ENCODE data around the gene YOD1.
"Not testable (repeated sequence)": the region's sequence is repeated elsewhere in the genome, so short reads cannot be mapped to it uniquely, and the experiment has no call there.

Gene YOD1

GRCh38 chr1:207045453-207045852 lies 5.6 kb downstream of the YOD1 start:
- Histone ChIP-seq H4K20me1 (ENCODE audit: insufficient read depth, low read length) (no peaks in the 10 kb centered on the region; the same call in 1 of the 2 replicates), H3K9me2 (ENCODE audit: low read depth, low read length) (no peaks in the 10 kb centered on the region), H3K27me3 (ENCODE audit: insufficient read depth, low read length) (no peaks in the 10 kb centered on the region), H3K9me3 (ENCODE audit: low read length) (no peaks in the 10 kb centered on the region), H2AFZ (ENCODE audit: low read length) (no peak overlapping the region), H3K4me3 (ENCODE audit: low read depth, low read length, poor library complexity, severe bottlenecking) (no peak overlapping the region), H3K36me3 (ENCODE audit: insufficient read depth, low read length) (peaks cover 51% of the 10 kb centered on the region), H3K27ac (ENCODE audit: low read depth, low read length, poor library complexity, severe bottlenecking) (no peak overlapping the region), H3K4me1 (ENCODE audit: insufficient read depth, low read length, severe bottlenecking) (peaks cover 37% of the 10 kb centered on the region), H3K9ac (ENCODE audit: low read length) (no peak overlapping the region), H3F3A (ENCODE audit: insufficient read depth, low read length) (no peaks in the 10 kb centered on the region), H3K79me2 (ENCODE audit: insufficient read depth, low read length) (peaks cover 39% of the 10 kb centered on the region), H3K4me2 (ENCODE audit: low read length) (no peak overlapping the region)
- TF ChIP-seq CTCF (IDR thresholded peaks at IDR 0.05; ENCODE audit: low read length), result no peak
- TF ChIP-seq EZH2 (IDR thresholded peaks at IDR 0.05; ENCODE audit: borderline replicate concordance, low read length), result no peak

- not testable (repeated sequence) for H3K4me1 ChIP-seq (ENCODE audit: insufficient read depth, low read length, severe bottlenecking); H3K9me2 ChIP-seq (ENCODE audit: low read depth, low read length); H4K20me1 ChIP-seq (ENCODE audit: insufficient read depth, low read length); H3K4me2 ChIP-seq (ENCODE audit: low read length); H3K4me3 ChIP-seq (ENCODE audit: low read depth, low read length, poor library complexity, severe bottlenecking); H2AFZ ChIP-seq (ENCODE audit: low read length); H3K79me2 ChIP-seq (ENCODE audit: insufficient read depth, low read length); H3K27me3 ChIP-seq (ENCODE audit: insufficient read depth, low read length); H3K9me3 ChIP-seq (ENCODE audit: low read length); H3K27ac ChIP-seq (ENCODE audit: low read depth, low read length, poor library complexity, severe bottlenecking); H3K9ac ChIP-seq (ENCODE audit: low read length); H3F3A ChIP-seq (ENCODE audit: insufficient read depth, low read length)
- H3K36me3 ChIP-seq (ENCODE audit: insufficient read depth, low read length), result peaks cover 19% of the 10 kb centered on the region
These were observed 9.6 kb downstream of the YOD1 start for GRCh38 chr1:207041397-207041796.

GRCh38 chr1:207040181-207040533 lies 10.9 kb downstream of the YOD1 start:
- H3K4me2 ChIP-seq (ENCODE audit: low read length), result no peak overlapping the region
- no peak overlapping the region for H3K4me3 ChIP-seq (ENCODE audit: low read depth, low read length, poor library complexity, severe bottlenecking)
- H2AFZ ChIP-seq (ENCODE audit: low read length), result no peak overlapping the region
- no peak overlapping the region for H3K27ac ChIP-seq (ENCODE audit: low read depth, low read length, poor library complexity, severe bottlenecking)
- H3K9me3 ChIP-seq (ENCODE audit: low read length), result no peaks in the 10 kb centered on the region
- no peaks in the 10 kb centered on the region for H3K4me1 ChIP-seq (ENCODE audit: insufficient read depth, low read length, severe bottlenecking)
- no peaks in the 10 kb centered on the region for H3K79me2 ChIP-seq (ENCODE audit: insufficient read depth, low read length)
- H3K9me2 ChIP-seq (ENCODE audit: low read depth, low read length), result no peaks in the 10 kb centered on the region
- no peaks in the 10 kb centered on the region for H4K20me1 ChIP-seq (ENCODE audit: insufficient read depth, low read length)
- no peaks in the 10 kb centered on the region for H3K27me3 ChIP-seq (ENCODE audit: insufficient read depth, low read length)
- TF ChIP-seq CTCF (IDR thresholded peaks at IDR 0.05; ENCODE audit: low read length) (no peak), EZH2 (IDR thresholded peaks at IDR 0.05; ENCODE audit: borderline replicate concordance, low read length) (no peak)
- peaks cover 6% of the 10 kb centered on the region; the same call in 1 of the 2 replicates for H3K36me3 ChIP-seq (ENCODE audit: insufficient read depth, low read length)
- no peak overlapping the region for H3K9ac ChIP-seq (ENCODE audit: low read length)
- no peaks in the 10 kb centered on the region for H3F3A ChIP-seq (ENCODE audit: insufficient read depth, low read length)

- H3K9ac ChIP-seq (ENCODE audit: low read length), result no peak overlapping the region
- H3K4me2 ChIP-seq (ENCODE audit: low read length), result no peak overlapping the region
- no peaks in the 10 kb centered on the region for H3K27me3 ChIP-seq (ENCODE audit: insufficient read depth, low read length)
- no peaks in the 10 kb centered on the region for H3K9me2 ChIP-seq (ENCODE audit: low read depth, low read length)
- no peaks in the 10 kb centered on the region for H3F3A ChIP-seq (ENCODE audit: insufficient read depth, low read length)
- H3K4me3 ChIP-seq (ENCODE audit: low read depth, low read length, poor library complexity, severe bottlenecking), result no peak overlapping the region
- peaks cover under 1% of the 10 kb centered on the region; the same call in 1 of the 2 replicates for H3K36me3 ChIP-seq (ENCODE audit: insufficient read depth, low read length)
- no peaks in the 10 kb centered on the region for H3K9me3 ChIP-seq (ENCODE audit: low read length)
- H3K79me2 ChIP-seq (ENCODE audit: insufficient read depth, low read length), result no peaks in the 10 kb centered on the region
- no peaks in the 10 kb centered on the region for H4K20me1 ChIP-seq (ENCODE audit: insufficient read depth, low read length)
- TF ChIP-seq EZH2 (IDR thresholded peaks at IDR 0.05; ENCODE audit: borderline replicate concordance, low read length) (no peak), CTCF (IDR thresholded peaks at IDR 0.05; ENCODE audit: low read length) (no peak)
- no peaks in the 10 kb centered on the region for H3K4me1 ChIP-seq (ENCODE audit: insufficient read depth, low read length, severe bottlenecking)
- no peak overlapping the region for H3K27ac ChIP-seq (ENCODE audit: low read depth, low read length, poor library complexity, severe bottlenecking)
- H2AFZ ChIP-seq (ENCODE audit: low read length), result no peak overlapping the region
These were observed 11.4 kb downstream of the YOD1 start for GRCh38 chr1:207039380-207040180.
